CD4-positive, CD25-positive, alpha-beta regulatory T cell (primary cell): Measurements from ENCODE around the gene PDE7B. TPM values are rescaled to one million over a fixed set of nuclear protein-coding genes. Genes with fewer than 3 reads are reported as not detected.
"Not testable (repeated sequence)": the region's sequence is repeated elsewhere in the genome, so short reads cannot be mapped to it uniquely, and the experiment has no call there.

Experiments
- ATAC-seq, 2 donors: fragments of 150-1000 bp; cut with Tn5 transposase; one replicate each; pipeline ENCODE4 v1.10.0; 2021; ENCODE audit warnings: low read depth in 2 of 2, moderate number of reproducible peaks in 2 of 2, moderate library complexity in 1 of 2
- DNase-seq, 3 donors: peaks; one replicate each; pipeline versions ENCODE4 v3.0.0 to v3.0.0-alpha.2; 2012 to 2022; ENCODE audit warnings: mixed read lengths in 1 of 3
- H3K27ac ChIP-seq: one replicate; pipeline ENCODE4 v1.7.0; 2013; ENCODE audit warnings: mild to moderate bottlenecking, low read length; ENCODE audit not compliant: insufficient read depth, poor library complexity, severe bottlenecking
- H3K27me3 ChIP-seq: one replicate; pipeline ENCODE4 v1.7.0; 2013; ENCODE audit warnings: low read length; ENCODE audit not compliant: control insufficient read depth, insufficient read depth
- H3K36me3 ChIP-seq: one replicate; pipeline ENCODE4 v1.7.0; 2013; ENCODE audit warnings: mild to moderate bottlenecking, low read length, moderate library complexity; ENCODE audit not compliant: control insufficient read depth, insufficient read depth
- H3K4me1 ChIP-seq: 2 replicates; pipeline ENCODE4 v1.7.0; 2013; ENCODE audit warnings: mild to moderate bottlenecking, low read length; ENCODE audit not compliant: insufficient read depth, control insufficient read depth, poor library complexity, severe bottlenecking
- H3K4me3 ChIP-seq: one replicate; pipeline ENCODE4 v1.7.0; 2013; ENCODE audit warnings: low read depth, mild to moderate bottlenecking, low read length, moderate library complexity
- H3K9me3 ChIP-seq, 2 experiments: 1 replicate in 1 of 2; 2 replicates in 1 of 2; pipeline ENCODE4 v1.7.0; 2013; ENCODE audit warnings: low read length in 2 of 2, mild to moderate bottlenecking in 1 of 2, moderate library complexity in 1 of 2; ENCODE audit not compliant: control insufficient read depth in 2 of 2
- H3K27ac Mint-ChIP-seq, 3 donors: one replicate each; pipeline ENCODE4 v1.8.0; 2020 to 2022; ENCODE audit warnings: mild to moderate bottlenecking in 3 of 3, mixed read lengths in 3 of 3, moderate library complexity in 2 of 3
- H3K27me3 Mint-ChIP-seq: one replicate; pipeline ENCODE4 v1.8.0; 2022; ENCODE audit warnings: mild to moderate bottlenecking, mixed read lengths
- H3K36me3 Mint-ChIP-seq: one replicate; pipeline ENCODE4 v1.8.0; 2020; ENCODE audit warnings: mixed read lengths
- H3K4me1 Mint-ChIP-seq, 4 donors: one replicate each; pipeline ENCODE4 v1.8.0; 2020 to 2022; ENCODE audit warnings: mixed read lengths in 4 of 4, mild to moderate bottlenecking in 1 of 4
- H3K4me3 Mint-ChIP-seq, 4 donors: one replicate each; pipeline ENCODE4 v1.8.0; 2020 to 2022; ENCODE audit warnings: mild to moderate bottlenecking in 4 of 4, mixed read lengths in 4 of 4, moderate library complexity in 3 of 4
- H3K9me3 Mint-ChIP-seq, 7 donors: one replicate each; pipeline ENCODE4 v1.8.0; 2020 to 2022; ENCODE audit warnings: mixed read lengths in 7 of 7, mild to moderate bottlenecking in 3 of 7, moderate library complexity in 2 of 7
- polyA plus RNA-seq, 4 donors: library from polyadenylated mRNA; unstranded; fragments of 300-500 nt; fragmentation: Illumina TruSeq; gene quantifications; one replicate each; pipeline ENCODE4 v1.2.3, GENCODE V29; 2021
- total RNA-seq: library from RNA; stranded (reverse); gene quantifications from one replicate; pipeline ENCODE4 v1.2.3, GENCODE V29; 2022

The PDE7B gene
- total and polyA plus RNA-seq, 5 donors from 2014 or later = 0.03 to 0.25 (median 0.07) TPM; not detected in 1

- H3K27me3 ChIP-seq = no peaks in the 10 kb centered on the region
- H3K4me1 ChIP-seq = no peaks in the 10 kb centered on the region
- no peak for ATAC-seq
- DNase-seq = no peak
- H3K4me3 ChIP-seq = no peak overlapping the region
- H3K9me3 ChIP-seq = no peaks in the 10 kb centered on the region
- H3K27ac ChIP-seq = no peak overlapping the region
- Mint-ChIP-seq H3K4me3 (no peak overlapping the region), H3K27ac (no peak overlapping the region), H3K9me3 (peaks cover 0 to 10% (median 1%) of the 10 kb centered on the region in 7 donors), H3K4me1 (no peaks in the 10 kb centered on the region), H3K27me3 (no peaks in the 10 kb centered on the region), H3K36me3 (no peaks in the 10 kb centered on the region)
- H3K36me3 ChIP-seq = no peaks in the 10 kb centered on the region
Observed at GRCh38 chr6:136092897-136093296, 241.4 kb downstream of the PDE7B start.

GRCh38 chr6:136093835-136094234 is 242.3 kb downstream of the PDE7B start:
- no peaks in the 10 kb centered on the region for H3K36me3 ChIP-seq
- no peak overlapping the region for H3K27ac Mint-ChIP-seq
- H3K4me3 ChIP-seq = no peak overlapping the region
- H3K27me3 Mint-ChIP-seq = no peaks in the 10 kb centered on the region
- no peaks in the 10 kb centered on the region for H3K27me3 ChIP-seq
- peaks cover 0 to 10% (median 1%) of the 10 kb centered on the region in 7 donors for H3K9me3 Mint-ChIP-seq
- no peak overlapping the region for H3K27ac ChIP-seq
- H3K36me3 Mint-ChIP-seq = no peaks in the 10 kb centered on the region
- ATAC-seq (no peak), DNase-seq (no peak)
- no peaks in the 10 kb centered on the region for H3K4me1 Mint-ChIP-seq
- H3K4me3 Mint-ChIP-seq = no peak overlapping the region
- no peaks in the 10 kb centered on the region for H3K9me3 ChIP-seq
- H3K4me1 ChIP-seq = no peaks in the 10 kb centered on the region

GRCh38 chr6:136094812-136095211 is 243.3 kb downstream of the PDE7B start:
- no peaks in the 10 kb centered on the region for H3K27me3 Mint-ChIP-seq

GRCh38 chr6:136095986-136096385 is 244.5 kb downstream of the PDE7B start:
- Mint-ChIP-seq H3K9me3 (peaks cover 0 to 11% (median 1%) of the 10 kb centered on the region in 7 donors), H3K27ac (no peak overlapping the region), H3K27me3 (no peaks in the 10 kb centered on the region), H3K4me1 (no peaks in the 10 kb centered on the region), H3K36me3 (no peaks in the 10 kb centered on the region), H3K4me3 (no peak overlapping the region)
- Histone ChIP-seq H3K36me3 (no peaks in the 10 kb centered on the region), H3K9me3 (no peaks in the 10 kb centered on the region), H3K27me3 (no peaks in the 10 kb centered on the region), H3K4me3 (no peak overlapping the region), H3K27ac (no peak overlapping the region), H3K4me1 (no peaks in the 10 kb centered on the region)
- ATAC-seq = no peak
- no peak for DNase-seq

More at GRCh38 chr6:136094812-136095211, 243.3 kb downstream of the PDE7B start:
- Histone ChIP-seq H3K4me1 (no peaks in the 10 kb centered on the region), H3K36me3 (no peaks in the 10 kb centered on the region), H3K27ac (no peak overlapping the region), H3K4me3 (no peak overlapping the region), H3K9me3 (no peaks in the 10 kb centered on the region), H3K27me3 (no peaks in the 10 kb centered on the region)
- DNase-seq (no peak), ATAC-seq (no peak)
- Mint-ChIP-seq H3K9me3 (peaks cover 0 to 10% (median 1%) of the 10 kb centered on the region in 7 donors), H3K4me3 (no peak overlapping the region), H3K36me3 (no peaks in the 10 kb centered on the region), H3K4me1 (no peaks in the 10 kb centered on the region), H3K27ac (no peak overlapping the region)

- H3K9me3 ChIP-seq = no peaks in the 10 kb centered on the region
- Mint-ChIP-seq H3K27me3 (no peaks in the 10 kb centered on the region), H3K4me1 (no peaks in the 10 kb centered on the region), H3K4me3 (no peak overlapping the region), H3K27ac (no peak overlapping the region), H3K9me3 (peaks cover 0 to 4% (median 0%) of the 10 kb centered on the region in 7 donors), H3K36me3 (no peaks in the 10 kb centered on the region)
- no peaks in the 10 kb centered on the region for H3K4me1 ChIP-seq
- no peak overlapping the region for H3K4me3 ChIP-seq
- DNase-seq (no peak), ATAC-seq (no peak)
- no peaks in the 10 kb centered on the region for H3K27me3 ChIP-seq
- H3K36me3 ChIP-seq = no peaks in the 10 kb centered on the region
- no peak overlapping the region for H3K27ac ChIP-seq
Observed at GRCh38 chr6:136102991-136103688, 251.6 kb downstream of the PDE7B start.

GRCh38 chr6:136103763-136104311 is 252.3 kb downstream of the PDE7B start:
- Histone ChIP-seq H3K9me3 (no peaks in the 10 kb centered on the region), H3K4me3 (no peak overlapping the region), H3K4me1 (no peaks in the 10 kb centered on the region), H3K36me3 (no peaks in the 10 kb centered on the region), H3K27ac (no peak overlapping the region), H3K27me3 (no peaks in the 10 kb centered on the region)
- Mint-ChIP-seq H3K4me3 (no peak overlapping the region), H3K4me1 (no peaks in the 10 kb centered on the region), H3K27ac (no peak overlapping the region), H3K27me3 (no peaks in the 10 kb centered on the region), H3K36me3 (no peaks in the 10 kb centered on the region), H3K9me3 (peaks cover 0 to 4% (median 0%) of the 10 kb centered on the region in 7 donors)
- DNase-seq = no peak
- ATAC-seq = no peak

- H3K4me3 Mint-ChIP-seq = no peak overlapping the region
- peaks cover 0 to 1% (median 0%) of the 10 kb centered on the region in 4 donors for H3K4me1 Mint-ChIP-seq
- Histone ChIP-seq H3K27ac (no peak overlapping the region), H3K9me3 (no peaks in the 10 kb centered on the region), H3K4me3 (no peak overlapping the region), H3K27me3 (no peaks in the 10 kb centered on the region), H3K36me3 (no peaks in the 10 kb centered on the region), H3K4me1 (no peaks in the 10 kb centered on the region)
- ATAC-seq (no peak), DNase-seq (no peak)
- peaks cover 0 to 4% (median 0%) of the 10 kb centered on the region in 7 donors for H3K9me3 Mint-ChIP-seq
- H3K27me3 Mint-ChIP-seq = no peaks in the 10 kb centered on the region
- no peaks in the 10 kb centered on the region for H3K36me3 Mint-ChIP-seq
- H3K27ac Mint-ChIP-seq = no peak overlapping the region
Observed at GRCh38 chr6:136104556-136104955, 253.1 kb downstream of the PDE7B start.

GRCh38 chr6:136105797-136106196 is 254.3 kb downstream of the PDE7B start:
- H3K27me3 Mint-ChIP-seq, H3K9me3 Mint-ChIP-seq, H3K9me3 ChIP-seq, H3K36me3 ChIP-seq, ATAC-seq, H3K4me3 ChIP-seq, H3K27me3 ChIP-seq, H3K4me1 Mint-ChIP-seq, H3K4me3 Mint-ChIP-seq, H3K36me3 Mint-ChIP-seq, DNase-seq, H3K27ac ChIP-seq, H3K27ac Mint-ChIP-seq, H3K4me1 ChIP-seq: not testable (repeated sequence)
